Retinal pigment epithelial cell (primary cell): ENCODE measurements around the gene KDELR1.

Experiments
- DNase-seq: peaks from one replicate; pipeline ENCODE4 v3.0.0-alpha.2; 2010; ENCODE audit warnings: low read depth
- H3K4me3 ChIP-seq: 2 replicates; pipeline ENCODE4 v1.5.1; 2011; ENCODE audit warnings: mild to moderate bottlenecking, low read length, control low read depth, moderate library complexity
- CTCF ChIP-seq: conservative IDR thresholded peaks from 2 replicates; pipeline ENCODE4 v1.5.1; 2011; ENCODE audit warnings: low read depth, low read length, control low read depth, inconsistent platforms

The KDELR1 gene

GRCh38 chr19:48344892-48345291, 46.5 kb downstream of the KDELR1 start:
- no peak for DNase-seq
- no peak for TF ChIP-seq CTCF
- H3K4me3 ChIP-seq, result no peak overlapping the region

- no peak for DNase-seq
- no peak overlapping the region for H3K4me3 ChIP-seq
- no peak for TF ChIP-seq CTCF
Observed at GRCh38 chr19:48342841-48343540, 48.4 kb downstream of the KDELR1 start.

GRCh38 chr19:48342414-48342738, 49.0 kb downstream of the KDELR1 start:
- TF ChIP-seq CTCF, result no peak
- no peak for DNase-seq
- no peak overlapping the region for H3K4me3 ChIP-seq

GRCh38 chr19:48341515-48342413, 49.6 kb downstream of the KDELR1 start:
- no peak overlapping the region for H3K4me3 ChIP-seq
- no peak for TF ChIP-seq CTCF
- DNase-seq, result no peak

GRCh38 chr19:48340995-48341394, 50.4 kb downstream of the KDELR1 start:
- no peak for DNase-seq
- no peak for TF ChIP-seq CTCF
- H3K4me3 ChIP-seq, result no peak overlapping the region

GRCh38 chr19:48338802-48339503, 52.4 kb downstream of the KDELR1 start:
- DNase-seq, result no peak
- no peak for TF ChIP-seq CTCF
- no peak overlapping the region for H3K4me3 ChIP-seq
